Measurements from ENCODE around the gene PWWP2A.

DNA sequence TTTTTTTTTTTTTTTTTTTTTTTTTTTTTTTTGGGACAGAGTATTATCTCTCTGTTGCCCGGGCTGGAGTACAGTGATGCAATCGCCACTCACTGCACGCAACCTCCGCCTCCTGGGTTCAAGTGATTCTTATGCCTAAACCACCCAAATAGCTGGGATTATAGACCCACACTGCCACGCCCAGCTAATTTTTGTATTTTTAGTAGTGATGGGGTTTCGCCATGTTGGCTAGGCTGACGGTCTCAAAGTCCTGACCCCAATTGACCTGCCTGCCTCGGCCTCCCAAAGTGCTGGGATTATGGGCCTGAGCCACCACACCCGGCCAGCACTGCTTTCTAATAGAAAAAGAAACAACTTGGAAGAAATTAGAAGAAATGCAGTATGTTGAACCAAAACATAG is 71.1 kb downstream of the PWWP2A start:
- TF ChIP-seq, protein P1, sequence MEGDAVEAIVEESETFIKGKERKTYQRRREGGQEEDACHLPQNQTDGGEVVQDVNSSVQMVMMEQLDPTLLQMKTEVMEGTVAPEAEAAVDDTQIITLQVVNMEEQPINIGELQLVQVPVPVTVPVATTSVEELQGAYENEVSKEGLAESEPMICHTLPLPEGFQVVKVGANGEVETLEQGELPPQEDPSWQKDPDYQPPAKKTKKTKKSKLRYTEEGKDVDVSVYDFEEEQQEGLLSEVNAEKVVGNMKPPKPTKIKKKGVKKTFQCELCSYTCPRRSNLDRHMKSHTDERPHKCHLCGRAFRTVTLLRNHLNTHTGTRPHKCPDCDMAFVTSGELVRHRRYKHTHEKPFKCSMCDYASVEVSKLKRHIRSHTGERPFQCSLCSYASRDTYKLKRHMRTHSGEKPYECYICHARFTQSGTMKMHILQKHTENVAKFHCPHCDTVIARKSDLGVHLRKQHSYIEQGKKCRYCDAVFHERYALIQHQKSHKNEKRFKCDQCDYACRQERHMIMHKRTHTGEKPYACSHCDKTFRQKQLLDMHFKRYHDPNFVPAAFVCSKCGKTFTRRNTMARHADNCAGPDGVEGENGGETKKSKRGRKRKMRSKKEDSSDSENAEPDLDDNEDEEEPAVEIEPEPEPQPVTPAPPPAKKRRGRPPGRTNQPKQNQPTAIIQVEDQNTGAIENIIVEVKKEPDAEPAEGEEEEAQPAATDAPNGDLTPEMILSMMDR (conservative IDR thresholded peaks at IDR 0.05; ENCODE audit: low read depth, low read length), result no peak
- TF ChIP-seq EZH2 (IDR thresholded peaks at IDR 0.05; ENCODE audit: low read length, unreplicated experiment), result no peak

Measured in PC-3 (cell line).